ENCODE results near the gene CCL22.

CCL22 gene

DNA sequence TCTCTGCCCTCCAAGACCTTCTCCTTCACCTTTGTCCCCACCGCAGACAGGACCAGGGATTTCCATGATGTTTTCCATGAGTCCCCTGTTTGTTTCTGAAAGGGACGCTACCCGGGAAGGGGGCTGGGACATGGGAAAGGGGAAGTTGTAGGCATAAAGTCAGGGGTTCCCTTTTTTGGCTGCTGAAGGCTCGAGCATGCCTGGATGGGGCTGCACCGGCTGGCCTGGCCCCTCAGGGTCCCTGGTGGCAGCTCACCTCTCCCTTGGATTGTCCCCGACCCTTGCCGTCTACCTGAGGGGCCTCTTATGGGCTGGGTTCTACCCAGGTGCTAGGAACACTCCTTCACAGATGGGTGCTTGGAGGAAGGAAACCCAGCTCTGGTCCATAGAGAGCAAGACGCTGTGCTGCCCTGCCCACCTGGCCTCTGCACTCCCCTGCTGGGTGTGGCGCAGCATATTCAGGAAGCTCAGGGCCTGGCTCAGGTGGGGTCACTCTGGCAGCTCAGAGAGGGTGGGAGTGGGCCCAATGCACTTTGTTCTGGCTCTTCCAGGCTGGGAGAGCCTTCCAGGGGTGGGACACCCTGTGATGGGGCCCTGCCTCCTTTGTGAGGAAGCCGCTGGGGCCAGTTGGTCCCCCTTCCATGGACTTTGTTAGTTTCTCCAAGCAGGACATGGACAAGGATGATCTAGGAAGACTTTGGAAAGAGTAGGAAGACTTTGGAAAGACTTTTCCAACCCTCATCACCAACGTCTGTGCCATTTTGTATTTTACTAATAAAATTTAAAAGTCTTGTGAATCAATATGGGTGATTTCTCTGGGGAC is 25.9 kb downstream of the CCL22 start:
- DNase-seq (ENCODE audit: extremely low read depth, low read depth) = no peak
- TF ChIP-seq, protein P1, sequence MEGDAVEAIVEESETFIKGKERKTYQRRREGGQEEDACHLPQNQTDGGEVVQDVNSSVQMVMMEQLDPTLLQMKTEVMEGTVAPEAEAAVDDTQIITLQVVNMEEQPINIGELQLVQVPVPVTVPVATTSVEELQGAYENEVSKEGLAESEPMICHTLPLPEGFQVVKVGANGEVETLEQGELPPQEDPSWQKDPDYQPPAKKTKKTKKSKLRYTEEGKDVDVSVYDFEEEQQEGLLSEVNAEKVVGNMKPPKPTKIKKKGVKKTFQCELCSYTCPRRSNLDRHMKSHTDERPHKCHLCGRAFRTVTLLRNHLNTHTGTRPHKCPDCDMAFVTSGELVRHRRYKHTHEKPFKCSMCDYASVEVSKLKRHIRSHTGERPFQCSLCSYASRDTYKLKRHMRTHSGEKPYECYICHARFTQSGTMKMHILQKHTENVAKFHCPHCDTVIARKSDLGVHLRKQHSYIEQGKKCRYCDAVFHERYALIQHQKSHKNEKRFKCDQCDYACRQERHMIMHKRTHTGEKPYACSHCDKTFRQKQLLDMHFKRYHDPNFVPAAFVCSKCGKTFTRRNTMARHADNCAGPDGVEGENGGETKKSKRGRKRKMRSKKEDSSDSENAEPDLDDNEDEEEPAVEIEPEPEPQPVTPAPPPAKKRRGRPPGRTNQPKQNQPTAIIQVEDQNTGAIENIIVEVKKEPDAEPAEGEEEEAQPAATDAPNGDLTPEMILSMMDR (IDR thresholded peaks at IDR 0.05; ENCODE audit: low read depth, low read length) = no peak

DNA sequence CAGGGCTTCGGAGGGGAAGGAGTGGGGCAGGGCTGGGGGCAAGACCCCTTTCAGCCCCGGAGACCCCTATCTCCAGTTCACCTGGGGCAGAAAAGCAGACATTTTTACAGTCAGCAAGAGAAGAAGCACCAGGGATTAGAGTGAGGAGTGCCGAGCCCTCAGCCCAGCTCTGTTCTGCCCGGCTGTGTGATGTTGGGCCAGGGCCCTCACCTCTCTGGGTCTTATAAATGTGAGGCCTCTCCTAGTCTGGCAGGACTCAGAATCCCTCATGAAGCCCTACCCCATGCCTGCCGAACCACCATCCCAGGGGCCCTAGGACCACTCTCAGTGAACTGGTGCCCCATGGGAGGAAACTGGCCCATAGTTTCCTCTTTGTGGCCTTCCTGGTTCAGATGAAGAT is 26.5 kb downstream of the CCL22 start:
- TF ChIP-seq, protein P1 (IDR thresholded peaks at IDR 0.05; ENCODE audit: low read depth, low read length) = no peak
- DNase-seq (ENCODE audit: extremely low read depth, low read depth) = no peak

DNA sequence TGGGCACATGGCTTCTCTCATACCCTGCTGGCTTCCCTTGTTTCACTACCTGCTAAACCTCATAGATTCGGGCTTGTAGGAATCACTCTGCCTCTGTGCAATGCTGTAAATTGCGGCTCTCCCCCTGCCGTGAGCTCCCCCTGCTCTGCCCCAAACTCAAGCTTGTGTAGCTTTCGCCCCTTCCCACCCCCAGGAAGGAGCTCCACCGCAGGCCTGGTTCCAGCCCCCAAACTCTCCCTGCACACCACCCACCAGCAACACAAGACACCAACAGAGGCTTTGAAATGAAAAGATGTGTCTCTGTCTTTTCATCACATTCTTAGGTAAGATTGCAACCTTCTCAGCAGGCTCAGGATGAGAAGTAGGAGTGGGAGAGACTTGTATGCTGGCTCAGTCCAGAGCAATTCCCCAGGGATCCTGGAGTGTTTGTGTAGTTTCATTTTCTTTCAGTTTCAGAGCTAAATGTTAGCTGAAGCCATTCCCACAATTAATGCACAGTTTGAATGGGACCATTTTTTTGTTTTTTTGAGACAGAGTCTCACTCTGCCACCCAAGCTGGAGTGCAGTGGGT is 27.9 kb downstream of the CCL22 start:
- DNase-seq (ENCODE audit: extremely low read depth, low read depth) = no peak
- TF ChIP-seq, protein P1 (IDR thresholded peaks at IDR 0.05; ENCODE audit: low read depth, low read length) = no peak

DNA sequence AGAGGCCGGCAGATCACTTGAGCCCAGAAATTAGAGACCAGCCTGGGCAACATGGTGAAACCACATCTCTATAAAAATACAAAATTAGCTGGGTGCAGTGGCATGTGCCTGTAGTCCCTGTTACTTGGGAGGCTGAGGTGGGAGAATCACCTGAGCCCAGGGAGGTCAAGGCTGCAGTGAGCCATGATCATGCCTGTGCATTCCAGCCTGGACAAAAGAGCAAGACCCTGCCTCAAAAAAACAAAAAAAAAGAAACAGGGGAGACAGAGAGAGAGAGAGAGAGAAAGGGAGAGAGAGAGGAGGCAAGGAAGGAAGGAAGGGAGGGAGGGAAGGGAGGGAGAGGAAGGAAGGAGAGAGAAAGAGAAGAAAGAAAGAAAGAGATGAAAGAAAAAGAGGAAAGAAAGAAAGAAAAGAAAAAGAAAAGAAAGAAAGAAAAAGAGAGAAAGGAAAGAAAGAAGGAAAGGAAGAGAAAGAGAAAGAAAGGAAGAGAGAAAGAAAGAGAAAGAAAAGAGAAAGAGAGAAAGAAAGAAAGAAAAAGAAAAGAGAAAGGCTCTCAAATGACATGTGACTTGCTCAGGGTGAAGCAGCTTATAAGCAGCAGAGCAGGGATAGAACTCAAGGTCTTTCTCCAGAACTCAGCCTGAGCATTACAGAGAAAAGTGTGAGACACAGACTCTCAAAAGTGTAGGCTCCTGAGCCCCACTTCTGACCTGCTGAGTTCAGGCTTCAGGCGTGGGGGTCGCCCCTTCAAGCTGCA is 29.2 kb downstream of the CCL22 start:
- DNase-seq (ENCODE audit: extremely low read depth, low read depth) = no peak
- TF ChIP-seq, protein P1 (IDR thresholded peaks at IDR 0.05; ENCODE audit: low read depth, low read length) = no peak

DNA sequence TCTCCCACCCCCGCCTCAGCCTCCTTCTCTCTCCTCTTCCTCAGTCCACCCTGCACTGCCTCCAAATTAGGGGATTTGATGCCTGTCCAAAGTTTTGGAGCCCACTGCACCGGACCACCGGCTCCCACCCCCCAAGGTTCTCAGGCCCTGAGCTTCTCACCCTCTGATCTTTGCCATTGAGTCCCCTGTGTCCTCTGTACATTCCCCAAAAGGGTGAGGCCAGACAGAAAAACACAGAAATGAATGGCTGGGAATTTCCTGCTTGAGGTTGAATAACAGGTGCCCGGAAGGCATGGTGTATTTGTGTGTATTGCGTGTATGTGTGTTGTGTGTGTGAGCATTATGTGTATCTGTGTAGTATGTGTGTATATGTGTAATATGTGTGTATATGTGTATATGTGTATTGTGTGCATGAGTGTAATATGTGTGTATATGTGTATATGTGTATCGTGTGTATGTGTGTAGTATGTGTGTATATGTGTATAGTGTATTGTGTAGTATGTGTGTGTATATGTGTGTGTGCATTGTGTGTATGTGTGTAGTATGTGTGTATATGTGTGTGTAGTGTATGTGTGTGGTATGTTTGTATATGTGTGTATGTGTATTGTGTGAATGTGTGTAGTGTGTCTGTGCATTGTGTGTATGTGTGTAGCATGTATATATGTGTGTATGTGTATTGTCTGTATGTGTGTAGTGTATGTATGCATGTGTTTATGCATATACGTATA is 29.9 kb downstream of the CCL22 start:
- DNase-seq (ENCODE audit: extremely low read depth, low read depth) = no peak
- TF ChIP-seq, protein P1 (IDR thresholded peaks at IDR 0.05; ENCODE audit: low read depth, low read length) = no peak

DNA sequence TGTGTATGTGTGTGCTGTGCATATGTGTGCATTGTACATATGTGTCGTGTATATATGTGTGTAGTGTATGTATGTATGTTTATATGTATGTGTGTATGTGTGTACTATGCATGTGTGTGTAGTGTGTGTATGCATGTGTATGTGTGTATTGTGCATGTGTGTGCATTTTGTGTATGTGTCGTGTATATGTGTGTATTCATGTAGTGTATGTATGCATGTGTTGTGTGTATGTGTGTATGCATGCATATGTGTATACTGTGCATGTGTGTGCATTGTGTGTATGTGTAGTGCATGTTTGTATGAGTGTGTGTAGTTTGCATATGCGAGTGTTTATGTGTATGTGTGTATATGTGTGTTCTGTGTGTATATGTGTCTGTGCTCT is 30.5 kb downstream of the CCL22 start:
- no peak for DNase-seq (ENCODE audit: extremely low read depth, low read depth)
- TF ChIP-seq, protein P1 (IDR thresholded peaks at IDR 0.05; ENCODE audit: low read depth, low read length) = no peak

Measured in AG09319 (cell line).